Suprapubic skin (tissue), 4 donors: Measurements from ENCODE around the gene NFE2L1. TPM values are rescaled to one million over a fixed set of nuclear protein-coding genes. Genes with fewer than 3 reads are reported as not detected.

Experiments used
- DNase-seq, 2 donors: peaks; one replicate each; pipeline ENCODE4 v3.0.0-alpha.2; 2019; ENCODE audit warnings: low spot score in 2 of 2
- H3K27ac ChIP-seq: fragments of 200-600 bp; sonication (generic); one replicate; pipeline ENCODE4 v1.5.1; 2019
- H3K27me3 ChIP-seq: fragments of 200-600 bp; sonication (generic); one replicate; pipeline ENCODE4 v1.5.1; 2019
- H3K36me3 ChIP-seq: fragments of 200-600 bp; sonication (generic); one replicate; pipeline ENCODE4 v1.5.1; 2019
- H3K4me1 ChIP-seq: fragments of 200-600 bp; sonication (generic); one replicate; pipeline ENCODE4 v1.5.1; 2019
- H3K4me3 ChIP-seq: fragments of 200-600 bp; sonication (generic); one replicate; pipeline ENCODE4 v1.5.1; 2019; ENCODE audit warnings: mild to moderate bottlenecking
- H3K9me3 ChIP-seq: fragments of 200-600 bp; sonication (generic); one replicate; pipeline ENCODE4 v1.5.1; 2019
- EP300 ChIP-seq: sonication (generic); formaldehyde crosslinking; IDR thresholded peaks from one replicate; pipeline ENCODE4 v1.6.1; 2017; ENCODE audit warnings: antibody characterized with exemption
- POLR2A ChIP-seq, 2 donors: fragments of 450-650 bp; IDR thresholded peaks; one replicate each; pipeline ENCODE4 v1.6.1; 2017; ENCODE audit warnings: antibody characterized with exemption in 2 of 2, mild to moderate bottlenecking in 2 of 2, moderate library complexity in 2 of 2
- POLR2AphosphoS5 ChIP-seq, 3 donors: sonication (generic); formaldehyde crosslinking; IDR thresholded peaks; one replicate each; pipeline ENCODE4 v1.6.1; 2017; ENCODE audit warnings: antibody characterized with exemption in 3 of 3
- WGBS: methylation state at CpG from one replicate; pipeline ENCODE4 v1.1.5; 2018; 5-methylcytosine and 5-hydroxymethylcytosine counted together
- total RNA-seq, 4 donors: library from RNA; depleted of rRNA; stranded (reverse); fragments of >200 nt; gene quantifications; one replicate each; pipeline ENCODE4 v1.1.0, GENCODE V29; 2016
- TF ChIP-seq, protein P1 (sequence below), 2 donors: fragments of 200-600 bp in 1 of 2; fragments of 450-650 bp in 1 of 2; sonication (generic) in 1 of 2; IDR thresholded peaks; one replicate each; pipeline ENCODE4 v1.5.1; 2016 to 2019; ENCODE audit warnings: antibody characterized with exemption in 2 of 2, mild to moderate bottlenecking in 1 of 2, moderate library complexity in 1 of 2

NFE2L1 gene
- total RNA-seq, 4 donors from 2014 or later: 89.9 to 250 (median 138) TPM

GRCh38 chr17:48051706-48052486, 3.7 kb downstream of the NFE2L1 start:
- no peaks in the 10 kb centered on the region for H3K27me3 ChIP-seq
- H3K9me3 ChIP-seq: no peaks in the 10 kb centered on the region
- peaks cover 88% of the 10 kb centered on the region for H3K4me1 ChIP-seq
- peak overlapping the region; percentile 98 for H3K27ac ChIP-seq
- peak overlapping the region; percentile 74 for H3K4me3 ChIP-seq
- DNase-seq: no peak
- 38% methylated on average over 5 of the region's 5 CpGs for WGBS
- H3K36me3 ChIP-seq: peaks cover 15% of the 10 kb centered on the region
- TF ChIP-seq POLR2AphosphoS5 (IDR thresholded peaks at IDR 0.05) (peak in 1 of 3 donors; percentile 22), EP300 (no peak)

DNA sequence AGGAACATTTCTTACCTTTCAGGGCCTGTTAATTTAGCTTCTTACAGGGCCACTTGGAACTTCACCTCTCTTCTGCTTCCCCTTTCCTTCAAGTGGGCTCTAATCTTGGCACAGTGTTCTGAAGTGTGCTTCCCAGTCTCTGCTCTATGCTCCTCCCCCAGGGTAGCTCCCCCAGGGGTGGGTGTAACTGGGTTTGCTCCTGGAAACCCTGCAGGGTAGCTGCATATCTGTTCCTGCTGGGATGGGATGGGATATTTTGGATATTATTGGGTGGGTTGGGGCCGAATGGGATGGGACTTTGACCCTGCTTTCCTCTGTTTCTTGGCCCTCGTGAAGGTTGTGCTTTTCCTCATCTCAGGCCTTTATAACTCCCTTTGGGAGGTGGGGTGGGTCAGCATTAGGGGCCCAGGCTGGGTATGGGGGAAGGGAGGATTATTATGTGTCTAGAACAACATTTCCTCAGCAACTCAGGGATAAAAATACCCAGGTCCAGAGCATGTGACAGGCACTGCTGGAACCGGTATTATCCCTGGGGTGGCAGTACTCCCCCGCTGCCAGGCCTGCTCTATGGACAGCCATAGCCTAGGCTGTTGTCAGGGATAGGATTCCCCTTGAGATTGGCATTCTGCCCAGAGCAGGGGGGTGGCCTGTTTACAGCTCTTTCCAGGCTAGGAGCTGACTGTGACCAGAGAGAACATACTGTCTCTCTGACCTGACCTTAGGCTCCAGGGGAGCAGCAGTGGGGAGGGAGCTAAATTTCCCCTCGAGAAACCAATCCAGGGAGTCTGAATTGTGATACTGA, 5.0 kb downstream of the NFE2L1 start:
- no peaks in the 10 kb centered on the region for H3K9me3 ChIP-seq
- H3K36me3 ChIP-seq: peaks cover 28% of the 10 kb centered on the region
- DNase-seq: no peak
- WGBS: 4% methylated on average over 5 of the region's 5 CpGs
- TF ChIP-seq, protein P1, sequence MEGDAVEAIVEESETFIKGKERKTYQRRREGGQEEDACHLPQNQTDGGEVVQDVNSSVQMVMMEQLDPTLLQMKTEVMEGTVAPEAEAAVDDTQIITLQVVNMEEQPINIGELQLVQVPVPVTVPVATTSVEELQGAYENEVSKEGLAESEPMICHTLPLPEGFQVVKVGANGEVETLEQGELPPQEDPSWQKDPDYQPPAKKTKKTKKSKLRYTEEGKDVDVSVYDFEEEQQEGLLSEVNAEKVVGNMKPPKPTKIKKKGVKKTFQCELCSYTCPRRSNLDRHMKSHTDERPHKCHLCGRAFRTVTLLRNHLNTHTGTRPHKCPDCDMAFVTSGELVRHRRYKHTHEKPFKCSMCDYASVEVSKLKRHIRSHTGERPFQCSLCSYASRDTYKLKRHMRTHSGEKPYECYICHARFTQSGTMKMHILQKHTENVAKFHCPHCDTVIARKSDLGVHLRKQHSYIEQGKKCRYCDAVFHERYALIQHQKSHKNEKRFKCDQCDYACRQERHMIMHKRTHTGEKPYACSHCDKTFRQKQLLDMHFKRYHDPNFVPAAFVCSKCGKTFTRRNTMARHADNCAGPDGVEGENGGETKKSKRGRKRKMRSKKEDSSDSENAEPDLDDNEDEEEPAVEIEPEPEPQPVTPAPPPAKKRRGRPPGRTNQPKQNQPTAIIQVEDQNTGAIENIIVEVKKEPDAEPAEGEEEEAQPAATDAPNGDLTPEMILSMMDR (IDR thresholded peaks at IDR 0.05): no peak
- TF ChIP-seq POLR2AphosphoS5 (IDR thresholded peaks at IDR 0.05) (no peak), POLR2A (IDR thresholded peaks at IDR 0.05) (no peak), EP300 (no peak)
- peak overlapping the region; percentile 98 for H3K27ac ChIP-seq
- peak overlapping the region; percentile 74 for H3K4me3 ChIP-seq
- H3K27me3 ChIP-seq: no peaks in the 10 kb centered on the region
- H3K4me1 ChIP-seq: peaks cover 94% of the 10 kb centered on the region

- WGBS: 5% methylated on average over 5 of the region's 6 CpGs
- Histone ChIP-seq H3K4me1 (peaks cover 98% of the 10 kb centered on the region), H3K27me3 (no peaks in the 10 kb centered on the region), H3K36me3 (peaks cover 34% of the 10 kb centered on the region), H3K27ac (peak overlapping the region; percentile 98), H3K4me3 (peak overlapping the region; percentile 74), H3K9me3 (no peaks in the 10 kb centered on the region)
- no peak for DNase-seq
- TF ChIP-seq EP300 (no peak), POLR2A (IDR thresholded peaks at IDR 0.05) (no peak), POLR2AphosphoS5 (IDR thresholded peaks at IDR 0.05) (no peak)
- TF ChIP-seq, protein P1 (IDR thresholded peaks at IDR 0.05): no peak
Measured at GRCh38 chr17:48053758-48054237, 5.6 kb downstream of the NFE2L1 start.

- Histone ChIP-seq H3K4me1 (peaks cover 95% of the 10 kb centered on the region), H3K27me3 (no peaks in the 10 kb centered on the region), H3K36me3 (peaks cover 41% of the 10 kb centered on the region), H3K9me3 (no peaks in the 10 kb centered on the region), H3K27ac (peak overlapping the region; percentile 98), H3K4me3 (peak overlapping the region; percentile 74)
- no peak for DNase-seq
- WGBS: 28% methylated on average over 11 of the region's 34 CpGs
- TF ChIP-seq POLR2AphosphoS5 (IDR thresholded peaks at IDR 0.05) (peak in 1 of 3 donors; percentile 18), EP300 (no peak)
Measured at GRCh38 chr17:48054238-48055185, 6.4 kb downstream of the NFE2L1 start.

GRCh38 chr17:48055531-48056245, 7.5 kb downstream of the NFE2L1 start:
- Histone ChIP-seq H3K4me3 (peak overlapping the region; percentile 74), H3K27ac (peak overlapping the region; percentile 98), H3K36me3 (peaks cover 52% of the 10 kb centered on the region), H3K9me3 (no peaks in the 10 kb centered on the region), H3K4me1 (peaks cover 94% of the 10 kb centered on the region), H3K27me3 (no peaks in the 10 kb centered on the region)
- no peak for DNase-seq
- 55% methylated on average over 5 of the region's 5 CpGs for WGBS
- no peak for TF ChIP-seq POLR2A (IDR thresholded peaks at IDR 0.05)
- no peak for TF ChIP-seq POLR2AphosphoS5 (IDR thresholded peaks at IDR 0.05)
- TF ChIP-seq, protein P1 (IDR thresholded peaks at IDR 0.05): no peak
- TF ChIP-seq EP300: no peak
